NB4 (cell line): Measurements from ENCODE around the gene ASB6.

ENCODE experiments used
- MAX ChIP-seq: IDR thresholded peaks from 2 replicates; pipeline ENCODE4 v1.6.1; 2011; ENCODE audit warnings: low read depth, low read length
- POLR2A ChIP-seq: IDR thresholded peaks from 2 replicates; pipeline ENCODE4 v1.6.1; 2011; ENCODE audit warnings: mild to moderate bottlenecking; ENCODE audit not compliant: insufficient read length; ENCODE audit errors: extremely low read depth
- TF ChIP-seq, protein P1 (sequence below): IDR thresholded peaks from one replicate; pipeline ENCODE4 v1.5.1; 2012; ENCODE audit warnings: low read depth, low read length

- TF ChIP-seq, protein P1, sequence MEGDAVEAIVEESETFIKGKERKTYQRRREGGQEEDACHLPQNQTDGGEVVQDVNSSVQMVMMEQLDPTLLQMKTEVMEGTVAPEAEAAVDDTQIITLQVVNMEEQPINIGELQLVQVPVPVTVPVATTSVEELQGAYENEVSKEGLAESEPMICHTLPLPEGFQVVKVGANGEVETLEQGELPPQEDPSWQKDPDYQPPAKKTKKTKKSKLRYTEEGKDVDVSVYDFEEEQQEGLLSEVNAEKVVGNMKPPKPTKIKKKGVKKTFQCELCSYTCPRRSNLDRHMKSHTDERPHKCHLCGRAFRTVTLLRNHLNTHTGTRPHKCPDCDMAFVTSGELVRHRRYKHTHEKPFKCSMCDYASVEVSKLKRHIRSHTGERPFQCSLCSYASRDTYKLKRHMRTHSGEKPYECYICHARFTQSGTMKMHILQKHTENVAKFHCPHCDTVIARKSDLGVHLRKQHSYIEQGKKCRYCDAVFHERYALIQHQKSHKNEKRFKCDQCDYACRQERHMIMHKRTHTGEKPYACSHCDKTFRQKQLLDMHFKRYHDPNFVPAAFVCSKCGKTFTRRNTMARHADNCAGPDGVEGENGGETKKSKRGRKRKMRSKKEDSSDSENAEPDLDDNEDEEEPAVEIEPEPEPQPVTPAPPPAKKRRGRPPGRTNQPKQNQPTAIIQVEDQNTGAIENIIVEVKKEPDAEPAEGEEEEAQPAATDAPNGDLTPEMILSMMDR: no peak
- TF ChIP-seq POLR2A: no peak
- peak; percentile 32; the same call in 1 of the 2 replicates for TF ChIP-seq MAX
Measured at GRCh38 chr9:129640871-129641749, 841 bp downstream of the ASB6 start.
